ENCODE measurements around the gene FEM1C. TPM values are rescaled to one million over a fixed set of nuclear protein-coding genes. Genes with fewer than 3 reads are reported as not detected.

FEM1C gene
- total and polyA plus RNA-seq, 2 of the 4 experiments (the other 2 are of a cell fraction): 6.3 to 21.5 TPM

GRCh38 chr5:115573133-115573532 lies 28.6 kb upstream of the FEM1C start (continued):
- TF ChIP-seq CTCF (conservative IDR thresholded peaks at IDR 0.05; ENCODE audit: low read depth, low read length): no peak
- no peak for TF ChIP-seq MXI1 (IDR thresholded peaks at IDR 0.05; ENCODE audit: borderline replicate concordance, low read depth, low read length)
- no peak for TF ChIP-seq BHLHE40 (IDR thresholded peaks at IDR 0.05; ENCODE audit: low read depth, low read length)
- no peak for TF ChIP-seq MAZ (IDR thresholded peaks at IDR 0.05; ENCODE audit: borderline replicate concordance, low read depth, low read length)
- TF ChIP-seq POLR2A (IDR thresholded peaks at IDR 0.05; ENCODE audit: low read depth, low read length): no peak

GRCh38 chr5:115571441-115571878 lies 26.9 kb upstream of the FEM1C start:
- Histone ChIP-seq H3K56ac (ENCODE audit: extremely low read depth, insufficient read depth, low read length) (no peak overlapping the region), H2BK20ac (ENCODE audit: low read depth, low read length) (no peak overlapping the region), H3K14ac (replicated peaks; ENCODE audit: low read depth, low read length) (no peak overlapping the region), H2AFZ (replicated peaks; ENCODE audit: low read length, poor library complexity) (no peak overlapping the region), H2AK9ac (replicated peaks; ENCODE audit: low read depth, low read length, poor library complexity) (no peak overlapping the region), H2BK5ac (ENCODE audit: low read depth, low read length, poor library complexity, severe bottlenecking) (no peak overlapping the region), H3K27me3 (ENCODE audit: control insufficient read depth, insufficient read depth, low read length) (no peaks in the 10 kb centered on the region), H4K20me1 (ENCODE audit: insufficient read depth, low read length) (no peaks in the 10 kb centered on the region), H2AK5ac (ENCODE audit: low read depth, low read length) (no peak overlapping the region), H4K91ac (ENCODE audit: insufficient read depth, low read depth, low read length) (no peak overlapping the region), H4K5ac (ENCODE audit: low read depth, low read length) (no peak overlapping the region), H2BK15ac (ENCODE audit: low read depth, low read length) (no peak overlapping the region), H3K4me1 (ENCODE audit: control insufficient read depth, insufficient read depth, low read length) (peaks cover 5% of the 10 kb centered on the region; the same call in 1 of the 2 replicates), H3K4me2 (ENCODE audit: low read depth, low read length) (no peak overlapping the region), H3K23ac (ENCODE audit: low read depth, low read length) (no peak overlapping the region), H3K4me3 (ENCODE audit: insufficient read depth, low read depth, low read length) (no peak overlapping the region), H2BK120ac (ENCODE audit: low read depth, low read length) (no peak overlapping the region), H3K4ac (ENCODE audit: low read depth, low read length) (no peak overlapping the region), H3K18ac (ENCODE audit: low read depth, low read length) (no peak overlapping the region), H3K36me3 (ENCODE audit: control insufficient read depth, insufficient read depth, low read length) (no peaks in the 10 kb centered on the region), H3K9ac (ENCODE audit: low read depth, low read length) (no peak overlapping the region), H3K9me3 (ENCODE audit: control insufficient read depth, insufficient read depth, low read length) (no peaks in the 10 kb centered on the region), H4K8ac (ENCODE audit: low read depth in 2 of 2, low read length in 2 of 2) (no peak overlapping the region), H3K27ac (ENCODE audit: insufficient read depth, low read length) (no peak overlapping the region), H3K79me1 (ENCODE audit: low read depth in 1 of 2, low read length in 2 of 2) (peaks cover 3 to 11% of the 10 kb centered on the region in 2 experiments; a peak in 2 of 4 replicates), H3K9me1 (ENCODE audit: insufficient read depth, low read length) (peaks cover 5% of the 10 kb centered on the region; the same call in 1 of the 2 replicates)
- in situ Hi-C loops (cut with MboI; ENCODE audit: low sequenced_read_pairs) (no loop called here), dilution Hi-C loops (cut with HindIII; ENCODE audit: low sequenced_read_pairs, unreplicated experiment) (no loop called here), intact Hi-C loops (cut with micrococcal nuclease) (no loop called here)
- ChIA-PET CTCF (no interaction called here), POLR2A (ENCODE audit: unreplicated experiment) (no interaction called here)
- ATAC-seq (ENCODE audit: low read depth) (no peak), DNase-seq (no peak)
- WGBS, 2 experiments (ENCODE audit: extremely low coverage in 2 of 2, insufficient read length in 1 of 2): 60% methylated on average over 1 of the region's 5 CpGs; no CpG with 5 or more reads in 1 of the 2 experiments
- no TSS peak for BruUV-seq (replicated peaks)
- TF ChIP-seq MXI1 (IDR thresholded peaks at IDR 0.05; ENCODE audit: borderline replicate concordance, low read depth, low read length) (no peak), FOS (IDR thresholded peaks at IDR 0.05; ENCODE audit: low read depth, low read length) (no peak), BHLHE40 (IDR thresholded peaks at IDR 0.05; ENCODE audit: low read depth, low read length) (no peak), RCOR1 (IDR thresholded peaks at IDR 0.05; ENCODE audit: insufficient replicate concordance, low read length) (no peak), POLR2A (IDR thresholded peaks at IDR 0.05; ENCODE audit: low read depth, low read length) (no peak), MAZ (IDR thresholded peaks at IDR 0.05; ENCODE audit: borderline replicate concordance, low read depth, low read length) (no peak), CTCF (conservative IDR thresholded peaks at IDR 0.05; ENCODE audit: low read depth, low read length) (no peak), CEBPB (IDR thresholded peaks at IDR 0.05; ENCODE audit: low read depth, low read length) (no peak), NFE2L2 (IDR thresholded peaks at IDR 0.05; ENCODE audit: low read depth, low read length) (no peak), CHD1 (IDR thresholded peaks at IDR 0.05; ENCODE audit: low read depth, low read length) (no peak), USF2 (IDR thresholded peaks at IDR 0.05; ENCODE audit: low read depth, low read length) (no peak), MAFK (IDR thresholded peaks at IDR 0.05; ENCODE audit: low read depth, low read length) (no peak)
